IMR-90 (cell line): ENCODE results near the gene ADCY9. TPM values are rescaled to one million over a fixed set of nuclear protein-coding genes. Genes with fewer than 3 reads are reported as not detected.
"Not testable (repeated sequence)": the region's sequence is repeated elsewhere in the genome, so short reads cannot be mapped to it uniquely, and the experiment has no call there.

Source experiments
- ATAC-seq: fragments of 200-7000 bp; cut with Tn5 transposase; 2 replicates; pipeline ENCODE4 v1.9.1; 2020; ENCODE audit warnings: low read depth, mild to moderate bottlenecking, moderate library complexity
- BruUV-seq: library from RNA; stranded (reverse); fragments of 400-500 nt; replicated peaks from 2 replicates; lab custom pipeline; 2021; lab: Mats Ljungman, UMichigan
- CTCF ChIA-PET: fragments of 300-600 bp; formaldehyde crosslinking; extraction: SDS; loops from one replicate; lab custom pipeline; 2021; ENCODE audit warnings: antibody characterized with exemption; lab: Yijun Ruan, JAX
- POLR2A ChIA-PET: fragments of 300-600 bp; sonication (Branson Sonifier 250); formaldehyde crosslinking; loops from one replicate; lab custom pipeline; 2022; ENCODE audit warnings: antibody characterized with exemption; ENCODE audit not compliant: unreplicated experiment; lab: Charles Lee
- DNase-seq: peaks from one replicate; pipeline ENCODE4 v3.0.0; 2013
- H2AFZ ChIP-seq: replicated peaks from 2 replicates; pipeline ENCODE3; 2013; ENCODE audit warnings: low read length, mild to moderate bottlenecking; ENCODE audit not compliant: poor library complexity
- H2AK5ac ChIP-seq: 2 replicates; pipeline ENCODE4 v1.6.1; 2013; ENCODE audit warnings: low read depth, low read length, inconsistent platforms
- H2AK9ac ChIP-seq: replicated peaks from 2 replicates; pipeline ENCODE3; 2013; ENCODE audit warnings: mild to moderate bottlenecking, low read depth, low read length, moderate library complexity; ENCODE audit not compliant: poor library complexity
- H2BK120ac ChIP-seq: 2 replicates; pipeline ENCODE4 v1.6.1; 2013; ENCODE audit warnings: low read depth, low read length, inconsistent platforms
- H2BK15ac ChIP-seq: 3 replicates; pipeline ENCODE4 v1.6.1; 2013; ENCODE audit warnings: low read depth, low read length, inconsistent platforms
- H2BK20ac ChIP-seq: 2 replicates; pipeline ENCODE4 v1.6.1; 2013; ENCODE audit warnings: low read depth, mild to moderate bottlenecking, inconsistent platforms, low read length, moderate library complexity
- H2BK5ac ChIP-seq: 2 replicates; pipeline ENCODE4 v1.6.1; 2013; ENCODE audit warnings: mild to moderate bottlenecking, low read depth, low read length, inconsistent platforms; ENCODE audit not compliant: poor library complexity, severe bottlenecking
- H3K14ac ChIP-seq: replicated peaks from 2 replicates; pipeline ENCODE4 v1.6.1; 2013; ENCODE audit warnings: low read depth, low read length, inconsistent platforms
- H3K18ac ChIP-seq: 2 replicates; pipeline ENCODE4 v1.6.1; 2013; ENCODE audit warnings: low read depth, low read length, control low read depth
- H3K23ac ChIP-seq: 2 replicates; pipeline ENCODE4 v1.6.1; 2013; ENCODE audit warnings: low read depth, low read length, inconsistent platforms
- H3K27ac ChIP-seq: 2 replicates; pipeline ENCODE4 v1.5.1; 2013; ENCODE audit warnings: mild to moderate bottlenecking, control low read depth, low read length; ENCODE audit not compliant: insufficient read depth
- H3K27me3 ChIP-seq: 2 replicates; pipeline ENCODE4 v1.6.1; 2013; ENCODE audit warnings: low read length; ENCODE audit not compliant: control insufficient read depth, insufficient read depth
- H3K36me3 ChIP-seq: 2 replicates; pipeline ENCODE4 v1.6.1; 2013; ENCODE audit warnings: low read length, mixed read lengths; ENCODE audit not compliant: control insufficient read depth, insufficient read depth
- H3K4ac ChIP-seq: 2 replicates; pipeline ENCODE4 v1.6.1; 2013; ENCODE audit warnings: low read depth, low read length, inconsistent platforms
- H3K4me1 ChIP-seq: 2 replicates; pipeline ENCODE4 v1.6.1; 2013; ENCODE audit warnings: low read length, mixed read lengths; ENCODE audit not compliant: control insufficient read depth, insufficient read depth
- H3K4me2 ChIP-seq: 2 replicates; pipeline ENCODE4 v1.6.1; 2013; ENCODE audit warnings: low read depth, mild to moderate bottlenecking, control low read depth, low read length, moderate library complexity
- H3K4me3 ChIP-seq: 2 replicates; pipeline ENCODE4 v1.5.1; 2013; ENCODE audit warnings: low read depth, mild to moderate bottlenecking, control low read depth, low read length, moderate library complexity; ENCODE audit not compliant: insufficient read depth
- H3K56ac ChIP-seq: 2 replicates; pipeline ENCODE4 v1.6.1; 2013; ENCODE audit warnings: low read length, inconsistent platforms; ENCODE audit not compliant: insufficient read depth; ENCODE audit errors: extremely low read depth
- H3K79me1 ChIP-seq, 2 experiments: 2 replicates each; pipeline ENCODE4 v1.6.1; 2013; ENCODE audit warnings: low read length in 2 of 2, inconsistent platforms in 1 of 2, low read depth in 1 of 2
- H3K9ac ChIP-seq: 2 replicates; pipeline ENCODE4 v1.6.1; 2013; ENCODE audit warnings: low read depth, low read length, control low read depth
- H3K9me1 ChIP-seq: 2 replicates; pipeline ENCODE4 v1.6.1; 2013; ENCODE audit warnings: low read length, inconsistent platforms; ENCODE audit not compliant: insufficient read depth
- H3K9me3 ChIP-seq: 2 replicates; pipeline ENCODE4 v1.6.1; 2013; ENCODE audit warnings: low read length; ENCODE audit not compliant: control insufficient read depth, insufficient read depth
- H4K20me1 ChIP-seq: 2 replicates; pipeline ENCODE4 v1.6.1; 2013; ENCODE audit warnings: low read length, inconsistent platforms; ENCODE audit not compliant: insufficient read depth
- H4K5ac ChIP-seq: 2 replicates; pipeline ENCODE4 v1.6.1; 2013; ENCODE audit warnings: mild to moderate bottlenecking, low read depth, low read length, control low read depth
- H4K8ac ChIP-seq, 2 experiments: 2 replicates each; pipeline ENCODE4 v1.6.1; 2013; ENCODE audit warnings: low read depth in 2 of 2, low read length in 2 of 2, control low read depth in 1 of 2, inconsistent platforms in 1 of 2
- H4K91ac ChIP-seq: 2 replicates; pipeline ENCODE4 v1.6.1; 2013; ENCODE audit warnings: low read depth, low read length, inconsistent platforms; ENCODE audit not compliant: insufficient read depth
- WGBS, 2 experiments: methylation state at CpG; one replicate each; pipeline versions ENCODE4 v1.1.5 to v1.1.7; 2013; ENCODE audit warnings: missing lambda C conversion rate in 2 of 2; ENCODE audit not compliant: insufficient read length in 1 of 2; ENCODE audit errors: extremely low coverage in 2 of 2; 5-methylcytosine and 5-hydroxymethylcytosine counted together
- dilution Hi-C: fragments of 300-500 bp; cut with HindIII; formaldehyde crosslinking; loops from one replicate; pipeline ENCODE4 v1.14.3; 2018; ENCODE audit warnings: low sequenced_read_pairs; ENCODE audit not compliant: unreplicated experiment
- in situ Hi-C: fragments of 300-500 bp; cut with MboI; formaldehyde crosslinking; loops from 3 replicates; pipeline ENCODE4 v1.14.3; 2019; ENCODE audit warnings: low sequenced_read_pairs, inconsistent platforms, mixed read lengths
- intact Hi-C: fragments of 100-400 bp; cut with micrococcal nuclease; formaldehyde crosslinking; loops from 2 replicates; pipeline ENCODE4 v1.10.0; 2022
- polyA plus RNA-seq, 3 experiments: library from polyadenylated mRNA; depleted of rRNA; stranded (reverse); fragments of >200 nt; gene quantifications; 2 replicates each; pipeline ENCODE4 v1.2.3, GENCODE V29; 2012; ENCODE audit warnings: low replicate concordance in 1 of 3
- total RNA-seq: library from RNA; depleted of rRNA; stranded (reverse); fragments of >200 nt; gene quantifications from 2 replicates; pipeline ENCODE4 v1.2.3, GENCODE V29; 2012

Gene ADCY9
- total and polyA plus RNA-seq, 2 of the 4 experiments (the other 2 are of a cell fraction): 5.4 to 12.5 TPM

- intact Hi-C loops, DNase-seq, H3K4me1 ChIP-seq, H2AK9ac ChIP-seq, dilution Hi-C loops, H3K56ac ChIP-seq, H3K79me1 ChIP-seq, H3K36me3 ChIP-seq, in situ Hi-C loops, H3K9me3 ChIP-seq, BruUV-seq, POLR2A ChIA-PET, ATAC-seq, H2AFZ ChIP-seq, H3K27me3 ChIP-seq, H4K20me1 ChIP-seq, H3K9me1 ChIP-seq: not testable (repeated sequence)
- Histone ChIP-seq H2AK5ac (peak overlapping the region; percentile 1; the same call in 1 of the 2 replicates), H2BK5ac (peak overlapping the region; percentile 65), H4K5ac (peak overlapping the region; percentile 37), H3K4me2 (peak overlapping the region; percentile 24), H2BK120ac (peak overlapping the region; percentile 53), H3K4me3 (peak overlapping the region; percentile 13; the same call in 1 of the 2 replicates), H2BK15ac (0 out of 3 replicates have a peak overlapping the region, but pooled peaks have one; percentile 21), H4K91ac (peak overlapping the region; percentile 45), H3K18ac (peak overlapping the region; percentile 37), H3K27ac (peak overlapping the region; percentile 74; the same call in 1 of the 2 replicates), H3K14ac (peak overlapping the region; percentile 14; the same call in 1 of the 2 replicates), H3K9ac (peak overlapping the region; percentile 26; the same call in 1 of the 2 replicates), H3K23ac (0 out of 2 replicates have a peak overlapping the region, but pooled peaks have one; percentile 26), H3K4ac (peak overlapping the region; percentile 42), H2BK20ac (peak overlapping the region; percentile 49; the same call in 1 of the 2 replicates), H4K8ac (peak overlapping the region; percentile 10 to 76; a peak in 3 of 4 replicates)
- WGBS, 2 experiments: 98% methylated on average over 5 of the region's 14 CpGs; no CpG with 5 or more reads in 1 of the 2 experiments
- CTCF ChIA-PET: interaction anchor here (1.2 kb wide), 1 partner anchor 21 kb away, joined by 5 read pairs; no protein-coding TSS in a partner anchor
These were observed 156.2 kb downstream of the ADCY9 start for GRCh38 chr16:3959926-3960590.
